ENCODE results near the gene NRSN2. TPM values are rescaled to one million over a fixed set of nuclear protein-coding genes. Genes with fewer than 3 reads are reported as not detected.
A peak's percentile ranks its signal among the peaks of the same experiment; 100 is the strongest.
"Not testable (repeated sequence)": the region's sequence is repeated elsewhere in the genome, so short reads cannot be mapped to it uniquely, and the experiment has no call there.

The NRSN2 gene
- total RNA-seq, 1 experiment from 2014 or later: 1.9 TPM

DNA sequence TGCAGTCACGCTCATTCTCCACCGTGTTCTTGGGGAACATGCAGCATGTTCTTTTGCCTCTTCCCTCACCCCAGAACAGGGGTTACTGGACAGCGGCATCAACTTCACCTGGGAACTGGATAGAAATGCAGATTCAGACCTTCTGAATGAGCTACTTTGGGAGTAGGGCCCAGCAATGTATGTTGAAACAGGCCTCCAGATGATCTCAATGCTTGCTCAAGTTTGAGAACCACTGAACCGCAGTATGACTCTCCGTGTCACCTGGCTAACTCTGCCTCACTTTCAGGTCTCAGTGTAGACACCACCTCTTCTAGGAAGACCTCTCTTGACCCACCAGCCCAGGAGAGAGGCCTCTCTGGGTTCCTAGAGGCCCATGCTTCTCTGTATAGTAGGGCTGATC is 38.5 kb downstream of the NRSN2 start:
- Histone ChIP-seq H3K4me2 (ENCODE audit: low read length) (no peak overlapping the region), H3K4me1 (ENCODE audit: control insufficient read depth in 1 of 2, insufficient read depth in 2 of 2, low read length in 2 of 2) (peaks cover 11% of the 10 kb centered on the region in 2 experiments), H2AFZ (ENCODE audit: low read depth, low read length, poor library complexity, severe bottlenecking) (no peak overlapping the region), H3K9me2 (ENCODE audit: insufficient read depth) (no peaks in the 10 kb centered on the region), H3K36me3 (ENCODE audit: control insufficient read depth in 1 of 2, insufficient read depth in 2 of 2, low read length in 2 of 2) (peaks cover 8 to 23% of the 10 kb centered on the region in 2 experiments; a peak in 3 of 4 replicates), H3K27me3 (ENCODE audit: insufficient read depth, low read length) (no peaks in the 10 kb centered on the region), H4K20me1 (ENCODE audit: insufficient read depth) (no peaks in the 10 kb centered on the region), H3K4me3 (replicated peaks in 1 of 2; ENCODE audit: low read depth in 1 of 2, low read length in 2 of 2) (no peak overlapping the region), H3K27ac (ENCODE audit: low read depth, low read length) (no peak overlapping the region), H3K79me2 (ENCODE audit: insufficient read depth, low read length) (peaks cover 46% of the 10 kb centered on the region), H3K9me3 (ENCODE audit: control insufficient read depth in 1 of 2, insufficient read depth in 1 of 2, low read depth in 1 of 2, low read length in 2 of 2) (no peaks in the 10 kb centered on the region), H3K9ac (ENCODE audit: low read length) (no peak overlapping the region)
- ChIA-PET RAD21 (ENCODE audit: low non-redundant PET in 1 of 2, low total read pairs in 2 of 2, uncharacterized antibody in 2 of 2, unreplicated experiment in 2 of 2) (no interaction called here), POLR2A (interaction anchor here (1.2 to 29.0 kb wide), 3 partner anchors 13 to 24 kb away, joined by 3 to 779 read pairs (median 639); partner anchors contain the start of gene RBCK1), CTCF (no interaction called here)
- BruUV-seq (replicated peaks): no TSS peak
- DNase-seq (ENCODE audit: low read depth, low spot score) (no peak), ATAC-seq (no peak)
- intact Hi-C loops (cut with micrococcal nuclease): no loop called here
- TF ChIP-seq POLR2AphosphoS5 (IDR thresholded peaks at IDR 0.05; ENCODE audit: low read depth, low read length) (peak; percentile 3; the same call in 1 of the 2 replicates), CBX3 (IDR thresholded peaks at IDR 0.05; ENCODE audit: low read depth) (no peak), FOSL1 (IDR thresholded peaks at IDR 0.05; ENCODE audit: low read depth) (no peak)

DNA sequence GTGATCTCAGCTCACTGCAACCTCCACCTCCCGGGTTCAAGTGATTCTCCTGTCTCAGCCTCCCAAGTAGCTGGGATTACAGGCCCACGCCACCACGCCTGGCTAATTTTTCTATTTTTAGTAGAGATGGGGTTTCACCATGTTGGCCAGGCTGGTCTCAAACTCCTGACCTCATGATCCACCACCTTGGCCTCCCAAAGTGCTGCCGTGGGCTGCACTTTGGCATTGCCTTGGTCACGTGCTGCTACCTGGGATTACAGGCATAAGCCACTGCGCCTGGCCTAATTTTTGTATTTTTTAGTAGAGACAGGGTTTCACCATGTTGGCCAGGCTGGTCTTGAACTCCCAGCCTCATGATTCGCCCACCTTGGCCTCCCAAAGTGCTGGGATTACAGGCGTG is 39.7 kb downstream of the NRSN2 start:
- H3K9me3 ChIP-seq (ENCODE audit: control insufficient read depth in 1 of 2, insufficient read depth in 1 of 2, low read depth in 1 of 2, low read length in 2 of 2); H3K9me2 ChIP-seq (ENCODE audit: insufficient read depth); H3K4me2 ChIP-seq (ENCODE audit: low read length); DNase-seq (ENCODE audit: low read depth, low spot score); H3K27me3 ChIP-seq (ENCODE audit: insufficient read depth, low read length); H2AFZ ChIP-seq (ENCODE audit: low read depth, low read length, poor library complexity, severe bottlenecking); intact Hi-C loops (cut with micrococcal nuclease); H3K4me3 ChIP-seq (replicated peaks in 1 of 2; ENCODE audit: low read depth in 1 of 2, low read length in 2 of 2); BruUV-seq (replicated peaks); CTCF ChIA-PET; H4K20me1 ChIP-seq (ENCODE audit: insufficient read depth); RAD21 ChIA-PET (ENCODE audit: low non-redundant PET in 1 of 2, low total read pairs in 2 of 2, uncharacterized antibody in 2 of 2, unreplicated experiment in 2 of 2); H3K9ac ChIP-seq (ENCODE audit: low read length); ATAC-seq; H3K27ac ChIP-seq (ENCODE audit: low read depth, low read length): not testable (repeated sequence)
- POLR2A ChIA-PET: interaction anchor here (19.7 to 29.0 kb wide), 2 partner anchors 12 to 23 kb away, joined by 639 to 779 read pairs; partner anchors contain the start of gene RBCK1
- peaks cover 11% of the 10 kb centered on the region in 2 experiments for H3K4me1 ChIP-seq (ENCODE audit: control insufficient read depth in 1 of 2, insufficient read depth in 2 of 2, low read length in 2 of 2)
- H3K36me3 ChIP-seq (ENCODE audit: control insufficient read depth in 1 of 2, insufficient read depth in 2 of 2, low read length in 2 of 2): peaks cover 8 to 31% of the 10 kb centered on the region in 2 experiments; a peak in 3 of 4 replicates
- H3K79me2 ChIP-seq (ENCODE audit: insufficient read depth, low read length): peaks cover 41% of the 10 kb centered on the region
